Measurements from ENCODE around the gene RAD51AP1.

RAD51AP1 gene

DNA sequence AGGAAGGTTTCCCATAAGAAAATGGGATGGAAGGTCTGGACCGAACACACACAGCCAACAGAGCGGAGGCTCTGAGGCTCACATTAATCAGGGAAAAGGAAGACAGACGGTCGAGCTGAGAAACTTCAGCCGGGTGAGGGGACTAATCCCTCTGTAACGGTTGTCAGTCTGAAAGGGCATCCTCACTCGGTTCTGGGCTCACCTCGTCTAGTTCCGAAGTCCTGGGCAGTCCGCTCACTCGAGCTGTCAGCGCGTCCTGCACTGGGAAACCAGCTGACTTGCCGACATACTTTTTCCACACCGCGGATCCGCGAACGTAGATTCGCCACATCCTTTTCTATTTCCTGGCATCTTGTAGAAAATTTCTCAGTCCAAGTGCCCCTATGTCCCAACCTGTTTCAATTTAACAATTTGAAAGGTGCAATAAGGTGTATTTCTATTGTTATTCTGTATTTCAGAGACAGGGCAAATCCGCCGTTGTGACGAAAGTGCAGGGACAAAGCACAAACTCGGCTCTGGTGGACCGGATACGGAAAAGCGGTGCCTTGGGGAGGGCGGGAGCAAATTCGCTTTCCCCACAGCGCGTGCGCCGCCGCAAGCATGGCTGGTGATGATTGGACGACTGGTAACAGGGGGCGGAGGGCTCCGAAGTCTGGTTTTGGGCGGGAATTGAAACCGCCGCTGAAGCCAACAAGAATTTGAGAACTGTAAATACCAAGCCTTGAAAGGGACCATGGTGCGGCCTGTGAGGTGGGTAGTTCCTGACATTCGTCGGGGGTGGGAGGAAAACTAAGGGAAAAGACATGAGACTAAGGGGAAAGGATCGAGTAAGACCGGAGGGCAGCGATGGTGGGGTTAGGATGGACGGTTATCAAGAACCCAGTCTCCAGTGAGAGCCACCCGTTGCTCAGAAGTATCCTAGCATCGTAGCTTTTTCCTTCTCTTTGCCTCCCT, at the start of gene RAD51AP1:
Gene RAD51AP1 (plus strand): TSS at position 684 of the 954 bp plus-strand sequence. CDS start 50 bp downstream, at position 734.
- peak; percentile 95 for DNase-seq (ENCODE audit: extremely low spot score)
- CTCF ChIA-PET, result interaction anchor here (0.6 kb wide), 1 partner anchor 219 kb away, joined by 3 read pairs; no protein-coding TSS in a partner anchor
- POLR2A ChIA-PET, result interaction anchor here (1.3 kb wide), 1 partner anchor 217 kb away, joined by 3 read pairs; no protein-coding TSS in a partner anchor
- TF ChIP-seq, protein P1, sequence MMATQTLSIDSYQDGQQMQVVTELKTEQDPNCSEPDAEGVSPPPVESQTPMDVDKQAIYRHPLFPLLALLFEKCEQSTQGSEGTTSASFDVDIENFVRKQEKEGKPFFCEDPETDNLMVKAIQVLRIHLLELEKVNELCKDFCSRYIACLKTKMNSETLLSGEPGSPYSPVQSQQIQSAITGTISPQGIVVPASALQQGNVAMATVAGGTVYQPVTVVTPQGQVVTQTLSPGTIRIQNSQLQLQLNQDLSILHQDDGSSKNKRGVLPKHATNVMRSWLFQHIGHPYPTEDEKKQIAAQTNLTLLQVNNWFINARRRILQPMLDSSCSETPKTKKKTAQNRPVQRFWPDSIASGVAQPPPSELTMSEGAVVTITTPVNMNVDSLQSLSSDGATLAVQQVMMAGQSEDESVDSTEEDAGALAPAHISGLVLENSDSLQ (IDR thresholded peaks at IDR 0.05), result peak; percentile 71; the same call in 1 of the 2 replicates
- TF ChIP-seq ARNT (IDR thresholded peaks at IDR 0.05), result no peak
- peak; percentile 98 for TF ChIP-seq L3MBTL2 (conservative IDR thresholded peaks at IDR 0.05)
- no peak for TF ChIP-seq FOXA1 (IDR thresholded peaks at IDR 0.05)
- 0 out of 2 replicates have a peak, but pooled peaks have one; percentile 64 for TF ChIP-seq NFRKB (IDR thresholded peaks at IDR 0.05)
- no peak for TF ChIP-seq CTBP1 (IDR thresholded peaks at IDR 0.05; ENCODE audit: borderline replicate concordance)
- 0 out of 2 replicates have a peak, but pooled peaks have one; percentile 65 for TF ChIP-seq ELF4 (IDR thresholded peaks at IDR 0.05)
- peak; percentile 67; the same call in 1 of the 2 replicates for TF ChIP-seq FOXK2 (IDR thresholded peaks at IDR 0.05)

DNA sequence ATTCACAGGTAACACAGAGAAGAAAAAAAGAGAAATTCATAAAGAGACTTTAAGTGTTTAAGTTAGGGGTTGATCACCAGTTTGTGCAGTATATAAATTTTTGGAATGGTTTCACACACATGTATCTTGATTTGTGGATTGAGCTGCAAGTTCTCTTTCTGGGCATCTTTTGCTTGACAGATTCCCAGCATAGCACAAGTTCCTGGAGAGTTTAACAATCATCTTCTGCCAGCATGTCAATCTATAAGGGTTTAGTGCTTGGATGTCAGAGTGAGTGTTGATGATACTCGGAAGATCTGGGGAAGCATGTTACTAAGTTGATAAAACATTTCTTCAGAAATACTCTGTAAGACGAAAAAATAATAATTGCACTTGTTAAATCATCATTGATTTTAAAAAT, 49.1 kb upstream of the RAD51AP1 start:
- no peak for DNase-seq (ENCODE audit: extremely low spot score)
- ChIA-PET POLR2A (no interaction called here), CTCF (no interaction called here)
- TF ChIP-seq FOXA1 (IDR thresholded peaks at IDR 0.05) (no peak), FOXM1 (IDR thresholded peaks at IDR 0.05; ENCODE audit: borderline replicate concordance) (no peak), SUZ12 (IDR thresholded peaks at IDR 0.05) (no peak), CTBP1 (IDR thresholded peaks at IDR 0.05; ENCODE audit: borderline replicate concordance) (no peak), HDGF (IDR thresholded peaks at IDR 0.05; ENCODE audit: borderline replicate concordance) (no peak), LEF1 (IDR thresholded peaks at IDR 0.05; ENCODE audit: borderline replicate concordance) (no peak), SP1 (IDR thresholded peaks at IDR 0.05) (no peak), FOXK2 (IDR thresholded peaks at IDR 0.05) (no peak), ARNT (IDR thresholded peaks at IDR 0.05) (no peak), BHLHE40 (IDR thresholded peaks at IDR 0.05; ENCODE audit: borderline replicate concordance) (no peak), NFRKB (IDR thresholded peaks at IDR 0.05) (no peak), ZNF384 (IDR thresholded peaks at IDR 0.05) (no peak), TARDBP (IDR thresholded peaks at IDR 0.05) (no peak), L3MBTL2 (conservative IDR thresholded peaks at IDR 0.05) (no peak)
- TF ChIP-seq, protein P1 (IDR thresholded peaks at IDR 0.05), result no peak

GRCh38 chr12:4490973-4491372, 47.7 kb upstream of the RAD51AP1 start:
- no peak for DNase-seq (ENCODE audit: extremely low spot score)
- CTCF ChIA-PET, result no interaction called here
- POLR2A ChIA-PET, result no interaction called here
- TF ChIP-seq SUZ12 (IDR thresholded peaks at IDR 0.05) (no peak), BHLHE40 (IDR thresholded peaks at IDR 0.05; ENCODE audit: borderline replicate concordance) (no peak), CTBP1 (IDR thresholded peaks at IDR 0.05; ENCODE audit: borderline replicate concordance) (no peak), NFRKB (IDR thresholded peaks at IDR 0.05) (no peak), FOXK2 (IDR thresholded peaks at IDR 0.05) (no peak), LEF1 (IDR thresholded peaks at IDR 0.05; ENCODE audit: borderline replicate concordance) (no peak)

DNA sequence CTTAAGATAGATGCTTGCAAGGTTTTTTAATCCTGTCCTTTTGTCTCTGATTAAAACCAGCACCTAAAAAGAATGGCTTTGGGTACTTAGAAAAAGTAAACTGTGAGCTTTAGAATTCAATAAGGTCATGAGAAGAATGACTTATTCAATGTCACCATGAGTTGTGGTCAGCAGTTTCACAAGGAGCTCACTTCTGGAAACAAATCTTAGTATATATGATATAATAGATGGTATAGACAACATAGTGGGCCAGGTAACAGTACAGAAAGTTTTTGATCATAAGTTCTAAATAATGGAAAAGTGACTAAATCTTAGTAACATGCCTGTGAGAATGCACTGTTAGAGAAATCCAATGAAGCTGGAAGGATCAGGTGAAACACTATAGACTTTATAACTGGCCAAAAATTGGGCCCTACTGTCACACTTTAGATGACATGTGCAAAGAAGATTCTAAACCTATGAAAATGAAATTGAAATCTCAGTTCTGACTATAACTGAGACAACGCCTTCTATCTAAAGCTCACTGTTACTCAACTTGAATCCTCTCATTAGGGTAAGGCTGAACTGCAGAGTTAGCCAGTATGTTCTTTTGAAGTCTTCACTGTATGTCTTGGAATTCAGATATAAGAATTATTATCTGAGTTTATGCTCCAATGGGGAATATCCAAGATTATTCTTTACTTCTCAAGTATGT, 42.4 kb upstream of the RAD51AP1 start:
- no peak for DNase-seq (ENCODE audit: extremely low spot score)
- ChIA-PET CTCF (interaction anchor here (0.7 kb wide), 1 partner anchor 1897 kb away, joined by 3 read pairs; no protein-coding TSS in a partner anchor), POLR2A (no interaction called here)
- no peak for TF ChIP-seq ZNF384 (IDR thresholded peaks at IDR 0.05)
- TF ChIP-seq NFRKB (IDR thresholded peaks at IDR 0.05), result no peak
- TF ChIP-seq FOXK2 (IDR thresholded peaks at IDR 0.05), result no peak
- no peak for TF ChIP-seq LEF1 (IDR thresholded peaks at IDR 0.05; ENCODE audit: borderline replicate concordance)
- TF ChIP-seq CTBP1 (IDR thresholded peaks at IDR 0.05; ENCODE audit: borderline replicate concordance), result no peak
- no peak for TF ChIP-seq L3MBTL2 (conservative IDR thresholded peaks at IDR 0.05)
- TF ChIP-seq TARDBP (IDR thresholded peaks at IDR 0.05), result no peak
- no peak for TF ChIP-seq SUZ12 (IDR thresholded peaks at IDR 0.05)
- TF ChIP-seq FOXM1 (IDR thresholded peaks at IDR 0.05; ENCODE audit: borderline replicate concordance), result no peak
- no peak for TF ChIP-seq BHLHE40 (IDR thresholded peaks at IDR 0.05; ENCODE audit: borderline replicate concordance)
- TF ChIP-seq ARNT (IDR thresholded peaks at IDR 0.05), result no peak
- TF ChIP-seq ELF4 (IDR thresholded peaks at IDR 0.05), result no peak
- no peak for TF ChIP-seq HDGF (IDR thresholded peaks at IDR 0.05; ENCODE audit: borderline replicate concordance)
- TF ChIP-seq, protein P1 (IDR thresholded peaks at IDR 0.05), result no peak
- no peak for TF ChIP-seq FOXA1 (IDR thresholded peaks at IDR 0.05)
- TF ChIP-seq SP1 (IDR thresholded peaks at IDR 0.05), result no peak

GRCh38 chr12:4499186-4499585, 39.5 kb upstream of the RAD51AP1 start:
- DNase-seq (ENCODE audit: extremely low spot score), result no peak
- TF ChIP-seq FOXA1 (IDR thresholded peaks at IDR 0.05), result no peak
- no peak for TF ChIP-seq ZNF384 (IDR thresholded peaks at IDR 0.05)
- POLR2A ChIA-PET, result no interaction called here
- CTCF ChIA-PET, result no interaction called here
